OCI-LY7 (cell line): ENCODE measurements around the gene DACT3.

ENCODE experiments used
- EZH2phosphoT487 ChIP-seq: fragments of 200-600 bp; sonication (generic); IDR thresholded peaks from 2 replicates; pipeline ENCODE4 v1.6.1; 2018; ENCODE audit warnings: low read depth, borderline replicate concordance, mild to moderate bottlenecking, mixed run types, antibody characterized with exemption, low read length, moderate library complexity, mixed read lengths
- TF ChIP-seq, protein P1 (sequence below): fragments of 200-600 bp; sonication (generic); conservative IDR thresholded peaks from 2 replicates; pipeline ENCODE4 v1.5.1; 2014; ENCODE audit warnings: mild to moderate bottlenecking, antibody characterized with exemption, low read length, moderate library complexity, mixed read lengths

DNA sequence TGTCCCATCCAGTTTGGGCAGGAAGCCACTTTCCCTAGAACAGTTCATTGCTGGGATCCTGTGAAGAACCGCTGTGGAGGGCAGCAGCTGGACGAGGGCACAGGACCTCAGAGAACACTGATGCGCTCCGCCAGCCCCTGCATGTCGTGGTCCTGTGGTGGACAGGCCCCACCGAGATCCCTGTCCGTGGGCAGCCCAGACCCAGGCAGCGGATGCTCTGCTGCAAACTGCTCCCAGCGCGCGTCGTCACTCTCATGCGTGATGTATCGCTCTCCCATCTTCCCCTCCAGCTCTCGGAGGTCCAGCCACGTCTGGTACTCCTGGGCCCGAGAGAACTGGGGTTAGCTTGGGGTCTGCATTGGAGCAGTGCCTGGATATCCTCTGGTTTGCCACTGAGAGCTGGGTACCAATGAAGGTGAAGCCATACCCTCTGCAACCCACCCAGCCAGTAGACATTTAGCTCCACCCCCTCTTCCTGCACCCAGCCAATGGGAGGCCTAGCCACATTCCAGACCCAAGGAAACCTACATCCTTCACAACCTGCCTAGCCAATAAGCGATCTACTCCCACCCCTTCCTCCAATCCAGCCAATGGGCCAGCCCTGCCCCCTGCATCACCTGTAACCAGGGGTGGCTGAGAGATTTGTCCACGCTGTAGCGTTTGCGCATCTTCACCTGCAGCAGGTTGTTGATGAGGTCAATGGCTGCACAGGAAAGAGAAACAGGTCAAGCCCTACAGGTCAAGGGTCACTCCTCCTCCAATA, 13.6 kb upstream of the DACT3 start:
- TF ChIP-seq, protein P1, sequence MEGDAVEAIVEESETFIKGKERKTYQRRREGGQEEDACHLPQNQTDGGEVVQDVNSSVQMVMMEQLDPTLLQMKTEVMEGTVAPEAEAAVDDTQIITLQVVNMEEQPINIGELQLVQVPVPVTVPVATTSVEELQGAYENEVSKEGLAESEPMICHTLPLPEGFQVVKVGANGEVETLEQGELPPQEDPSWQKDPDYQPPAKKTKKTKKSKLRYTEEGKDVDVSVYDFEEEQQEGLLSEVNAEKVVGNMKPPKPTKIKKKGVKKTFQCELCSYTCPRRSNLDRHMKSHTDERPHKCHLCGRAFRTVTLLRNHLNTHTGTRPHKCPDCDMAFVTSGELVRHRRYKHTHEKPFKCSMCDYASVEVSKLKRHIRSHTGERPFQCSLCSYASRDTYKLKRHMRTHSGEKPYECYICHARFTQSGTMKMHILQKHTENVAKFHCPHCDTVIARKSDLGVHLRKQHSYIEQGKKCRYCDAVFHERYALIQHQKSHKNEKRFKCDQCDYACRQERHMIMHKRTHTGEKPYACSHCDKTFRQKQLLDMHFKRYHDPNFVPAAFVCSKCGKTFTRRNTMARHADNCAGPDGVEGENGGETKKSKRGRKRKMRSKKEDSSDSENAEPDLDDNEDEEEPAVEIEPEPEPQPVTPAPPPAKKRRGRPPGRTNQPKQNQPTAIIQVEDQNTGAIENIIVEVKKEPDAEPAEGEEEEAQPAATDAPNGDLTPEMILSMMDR, result no peak
- no peak for TF ChIP-seq EZH2phosphoT487
